Left hindlimb (tissue), 1 donor: Measurements from ENCODE around the gene AANAT.
A peak's percentile ranks its signal among the peaks of the same experiment; 100 is the strongest.

Experiments used
- DNase-seq: peaks from one replicate; pipeline ENCODE4 v3.0.0-alpha.2; 2018

Gene AANAT

DNA sequence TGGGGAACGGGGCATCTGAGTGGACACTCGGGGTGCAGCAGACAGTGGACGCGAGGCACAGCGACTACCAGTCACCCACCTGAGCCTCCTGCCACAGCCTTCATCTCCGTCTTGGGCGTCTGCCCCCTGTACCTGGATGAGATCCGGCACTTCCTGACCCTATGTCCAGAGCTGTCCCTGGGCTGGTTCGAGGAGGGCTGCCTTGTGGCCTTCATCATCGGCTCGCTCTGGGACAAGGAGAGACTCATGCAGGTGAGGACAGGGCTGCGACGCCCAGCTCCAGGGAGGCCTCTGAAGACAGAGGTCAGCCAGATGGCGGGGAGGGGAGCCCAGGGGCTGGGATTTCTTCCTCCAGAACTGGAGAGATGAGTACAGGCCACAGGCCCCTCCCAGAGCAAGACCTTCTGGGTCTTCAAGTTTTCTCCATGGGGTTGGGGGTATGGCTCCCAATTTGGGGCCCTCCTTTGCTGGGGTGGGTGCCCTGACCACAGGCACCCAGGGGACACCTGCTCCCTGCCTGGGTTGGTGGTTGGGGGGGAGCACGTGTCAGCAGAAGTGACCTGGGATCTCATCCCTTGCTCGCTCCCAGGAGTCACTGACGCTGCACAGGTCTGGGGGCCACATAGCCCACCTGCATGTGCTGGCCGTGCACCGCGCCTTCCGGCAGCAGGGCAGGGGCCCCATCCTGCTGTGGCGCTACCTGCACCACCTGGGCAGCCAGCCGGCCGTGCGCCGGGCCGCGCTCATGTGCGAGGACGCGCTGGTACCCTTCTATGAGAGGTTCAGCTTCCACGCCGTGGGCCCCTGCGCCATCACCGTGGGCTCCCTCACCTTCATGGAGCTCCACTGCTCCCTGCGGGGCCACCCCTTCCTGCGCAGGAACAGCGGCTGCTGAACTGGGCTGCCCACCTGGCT is 1.9 kb downstream of the AANAT start:
- DNase-seq: no peak

DNA sequence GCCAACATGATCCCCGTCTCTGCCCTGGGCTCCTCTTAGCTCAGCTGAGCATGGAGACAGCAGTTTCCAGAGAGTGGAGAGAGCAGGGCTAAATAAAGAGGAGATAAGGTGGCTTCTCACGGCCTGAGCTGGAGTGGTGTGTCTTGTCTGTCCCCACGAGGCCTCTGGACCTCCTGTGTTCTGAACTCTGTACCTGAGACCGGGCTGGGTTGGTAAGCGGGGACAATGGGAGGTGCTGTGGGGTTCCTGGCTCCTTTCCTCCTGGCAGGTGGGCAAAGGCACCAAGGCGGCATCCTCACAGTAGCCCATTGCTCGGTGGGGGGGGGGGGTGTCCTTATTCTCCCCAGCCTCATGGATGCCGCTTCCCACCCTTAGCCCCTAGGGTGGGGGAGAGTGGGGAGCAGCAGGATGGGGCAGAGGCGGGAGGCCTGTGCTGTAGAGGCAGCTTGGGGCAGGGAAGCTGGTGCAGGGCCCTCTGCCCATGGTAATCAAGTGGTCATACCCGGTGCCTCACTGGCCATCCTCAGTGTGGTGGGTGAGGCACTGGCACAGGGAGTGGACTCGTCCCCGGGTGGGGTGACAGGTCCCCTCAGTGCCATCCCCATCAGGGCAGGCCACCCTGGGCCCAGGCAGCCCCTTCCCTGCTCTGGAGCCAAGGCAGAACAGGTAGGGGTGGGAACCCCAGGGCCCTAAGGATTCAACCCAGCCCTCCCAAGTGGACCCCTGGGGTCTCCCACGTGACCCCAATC is 2.8 kb downstream of the AANAT start:
- DNase-seq: no peak

DNA sequence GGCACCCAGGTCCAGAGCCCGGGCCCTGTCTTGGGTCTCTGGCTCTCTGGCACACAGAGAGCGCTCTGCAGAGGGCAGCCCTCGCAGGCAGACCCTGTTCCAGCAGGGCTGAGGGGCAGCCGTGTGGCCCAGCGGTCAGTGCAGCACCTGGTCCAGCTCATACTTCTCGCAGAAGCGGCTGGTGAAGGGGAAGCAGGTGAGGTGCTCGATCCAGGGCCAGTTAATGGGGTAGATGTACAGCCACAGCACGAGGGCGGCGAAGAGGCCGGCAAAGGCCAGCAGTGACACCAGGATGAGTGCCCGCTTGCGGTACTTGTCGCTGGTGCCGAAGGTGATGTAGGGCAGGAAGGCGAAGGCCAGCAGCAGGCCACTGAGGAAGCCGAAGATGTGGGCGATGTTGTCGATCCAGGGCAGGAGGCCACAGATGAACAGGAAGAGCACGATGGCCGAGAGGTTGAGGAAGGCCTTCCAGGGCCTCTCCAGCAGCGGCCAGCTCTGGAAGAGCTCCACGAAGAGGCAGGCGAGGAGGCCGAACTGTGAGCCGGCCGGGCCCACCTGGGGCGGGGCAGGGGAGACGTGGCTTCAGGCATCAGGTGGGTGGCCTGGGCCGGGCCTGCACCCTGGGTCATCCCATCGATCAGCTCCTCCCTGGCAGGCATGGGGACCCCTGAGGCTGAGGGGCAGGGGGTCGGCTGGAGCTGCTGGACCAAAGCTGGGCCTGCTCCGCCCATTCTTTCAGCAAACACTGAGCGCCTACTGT is 4.3 kb downstream of the AANAT start:
- DNase-seq: no peak

DNA sequence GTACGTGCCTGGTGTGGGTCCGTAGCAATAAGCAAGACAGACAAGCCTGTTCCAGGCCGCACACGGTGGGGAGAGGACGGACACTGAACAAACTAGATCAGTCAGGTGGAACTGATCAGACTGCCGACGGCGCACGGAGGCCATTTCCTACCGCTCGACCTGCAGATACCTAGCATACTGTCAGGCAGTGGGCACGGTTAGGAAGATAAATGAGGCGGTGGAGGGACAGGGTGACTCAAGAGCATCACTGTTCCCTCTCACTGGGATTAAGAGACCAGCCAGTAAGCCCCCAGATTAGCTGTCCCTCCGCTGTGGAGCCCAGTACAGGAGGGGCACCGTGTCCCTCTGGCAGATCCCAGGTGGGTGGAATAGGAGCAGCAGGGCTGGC is 4.8 kb downstream of the AANAT start:
- no peak for DNase-seq

DNA sequence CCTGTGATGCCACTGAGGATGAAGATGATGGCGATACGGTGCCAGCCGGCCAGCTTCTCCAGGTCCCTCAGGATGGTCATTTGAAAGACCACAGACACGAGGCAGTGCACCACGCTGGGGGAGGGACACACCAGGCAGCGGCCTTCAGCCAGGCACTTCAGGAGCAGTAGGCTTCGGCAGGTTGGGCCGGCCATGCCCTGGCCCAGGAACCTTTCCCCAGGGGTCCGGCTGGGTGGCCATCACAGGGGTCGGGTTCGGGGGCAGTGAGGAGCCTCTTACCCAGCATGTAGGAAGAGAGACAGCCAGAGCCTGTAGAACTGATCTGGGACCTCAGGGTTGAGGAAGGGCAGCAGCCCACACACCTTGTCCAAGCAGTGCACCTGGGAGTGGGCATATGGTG is 5.3 kb downstream of the AANAT start:
- no peak for DNase-seq

DNA sequence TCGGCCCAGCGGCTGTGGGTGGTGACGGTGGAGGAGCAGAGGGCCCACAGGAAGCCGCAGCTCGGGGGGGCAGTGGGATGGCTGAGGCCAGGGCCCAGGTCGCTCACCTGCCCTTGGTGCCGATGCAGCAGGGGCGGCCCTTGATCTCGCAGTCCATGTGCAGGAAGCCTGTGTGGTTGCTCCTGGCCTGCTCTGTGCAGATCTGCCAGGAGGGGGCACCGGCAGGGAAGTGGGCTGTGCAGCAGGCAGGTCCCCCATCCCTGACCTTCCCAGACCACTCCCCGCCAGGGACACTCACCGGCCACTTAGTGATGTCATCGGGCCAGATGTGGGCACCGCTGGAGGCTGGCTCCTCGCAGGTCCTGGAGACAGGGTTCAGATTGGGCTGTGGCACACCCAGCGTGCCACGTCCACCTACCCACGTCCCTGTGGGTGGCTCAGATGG is 6.2 kb downstream of the AANAT start:
- DNase-seq: no peak

DNA sequence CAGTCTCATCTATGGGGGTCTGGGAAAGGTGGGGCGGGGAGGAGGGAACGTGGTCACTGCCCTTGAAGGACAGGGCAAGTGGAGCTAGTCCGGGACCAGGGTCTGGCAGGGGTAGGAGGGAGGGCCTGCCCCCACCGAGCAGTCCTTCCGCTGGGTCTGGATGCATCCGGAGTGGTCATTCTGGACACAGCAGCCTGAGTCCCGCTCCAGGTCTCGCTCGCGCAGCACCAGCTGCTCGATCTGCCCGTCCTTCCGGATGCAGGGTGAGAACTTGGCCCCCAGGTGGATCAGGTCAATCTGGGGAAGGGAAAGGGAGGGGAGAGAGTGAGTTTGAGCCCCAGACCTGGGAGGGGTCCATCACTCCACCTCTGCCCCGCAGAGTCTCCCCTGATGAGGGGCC is 6.8 kb downstream of the AANAT start:
- DNase-seq: no peak

DNA sequence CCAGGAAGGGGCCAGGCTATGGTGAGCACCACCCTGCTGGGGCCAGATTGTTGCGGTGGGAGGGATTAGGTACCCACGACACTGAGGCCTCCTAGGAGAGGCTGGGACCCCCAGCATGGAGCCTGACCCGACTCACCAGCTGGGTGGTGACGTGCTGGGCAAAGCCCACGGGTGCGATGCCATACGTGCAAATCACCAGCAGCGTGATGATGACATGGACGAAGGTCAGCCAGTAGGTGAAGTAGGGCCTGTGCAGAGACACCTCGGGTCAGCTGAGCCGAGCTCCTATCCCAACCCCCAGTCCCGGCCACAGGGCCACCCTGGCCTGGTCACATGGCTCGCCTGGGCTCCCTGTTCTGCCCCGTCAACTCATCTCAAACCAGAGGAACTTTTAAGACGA is 7.5 kb downstream of the AANAT start:
- no peak for DNase-seq

DNA sequence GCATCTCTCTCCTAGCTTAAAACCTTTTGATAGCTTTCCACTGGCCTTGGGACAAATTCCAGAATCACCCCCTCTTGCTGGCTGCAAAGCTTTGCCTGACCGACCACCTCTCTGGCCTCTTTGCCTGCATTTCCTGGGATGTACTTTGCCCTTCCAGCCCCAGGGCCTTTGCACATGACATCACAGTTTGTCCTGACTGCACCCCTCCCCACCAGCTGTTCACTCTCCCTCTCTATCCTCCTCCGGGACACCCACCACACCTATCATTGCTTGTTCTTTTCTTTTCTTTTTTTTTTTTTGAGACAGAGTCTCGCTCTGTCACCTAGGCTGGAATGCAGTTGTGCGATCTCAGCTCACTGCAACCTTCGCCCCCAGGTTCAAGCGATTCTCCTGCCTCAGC is 7.9 kb downstream of the AANAT start:
- DNase-seq: no peak

DNA sequence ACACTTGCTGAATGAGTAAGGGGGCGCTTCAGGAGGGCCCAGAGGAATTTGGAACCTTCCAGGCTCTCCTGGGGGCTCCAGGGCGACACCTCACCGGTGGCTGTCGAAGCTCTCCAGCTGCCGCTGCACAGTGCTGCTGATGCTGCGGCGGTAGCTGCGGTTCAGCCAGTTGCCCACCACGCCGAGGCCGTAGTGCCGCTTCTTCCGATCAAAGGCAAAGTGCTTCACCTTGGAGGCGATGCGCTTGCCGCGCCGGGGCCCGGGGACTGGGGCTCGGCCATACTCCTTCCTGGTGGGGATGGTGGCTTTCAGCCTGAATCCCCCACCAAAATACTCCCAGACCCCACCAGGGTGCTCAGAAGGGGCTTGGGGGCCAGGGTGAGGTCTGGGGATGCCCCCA is 9.3 kb downstream of the AANAT start:
- DNase-seq: no peak

DNA sequence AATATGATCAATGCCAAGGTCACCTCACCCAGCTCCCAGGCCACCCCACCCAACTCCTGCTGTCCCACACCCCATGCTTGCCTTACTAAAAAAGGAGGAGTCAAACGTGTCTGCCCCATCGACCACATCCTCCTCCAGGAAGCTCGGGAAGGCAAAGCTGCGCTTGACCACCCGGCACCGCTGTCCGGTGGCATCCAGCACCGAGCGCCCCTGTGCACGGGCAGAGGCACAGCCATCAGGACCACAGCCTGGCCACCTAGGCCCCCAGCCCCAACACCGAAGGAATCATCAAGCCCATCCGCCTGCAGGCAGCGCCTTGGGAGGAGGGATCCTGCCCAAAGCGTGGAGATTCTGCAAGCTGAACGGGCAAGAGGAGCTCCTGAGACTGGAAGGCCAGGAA is 10.2 kb downstream of the AANAT start:
- DNase-seq: no peak

DNA sequence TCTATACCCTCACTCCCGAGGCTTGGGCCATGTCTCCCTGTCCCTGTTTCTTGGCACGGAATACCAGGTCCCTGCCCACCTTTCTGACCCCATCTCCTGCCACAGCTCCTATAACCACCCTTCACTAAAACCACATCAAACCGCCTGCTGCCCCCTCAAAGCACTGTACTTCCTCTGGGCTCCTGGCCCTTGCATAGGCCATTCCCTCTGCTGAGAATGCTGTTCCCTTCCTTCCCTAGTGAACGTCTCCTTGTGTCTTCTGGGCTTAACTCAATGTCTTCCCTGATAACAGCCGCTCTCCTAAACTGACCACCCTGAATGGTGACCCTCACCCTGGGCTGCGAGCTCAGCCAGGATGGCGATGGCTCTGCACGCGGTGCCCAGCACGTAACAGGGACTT is 10.7 kb downstream of the AANAT start:
- DNase-seq: no peak

DNA sequence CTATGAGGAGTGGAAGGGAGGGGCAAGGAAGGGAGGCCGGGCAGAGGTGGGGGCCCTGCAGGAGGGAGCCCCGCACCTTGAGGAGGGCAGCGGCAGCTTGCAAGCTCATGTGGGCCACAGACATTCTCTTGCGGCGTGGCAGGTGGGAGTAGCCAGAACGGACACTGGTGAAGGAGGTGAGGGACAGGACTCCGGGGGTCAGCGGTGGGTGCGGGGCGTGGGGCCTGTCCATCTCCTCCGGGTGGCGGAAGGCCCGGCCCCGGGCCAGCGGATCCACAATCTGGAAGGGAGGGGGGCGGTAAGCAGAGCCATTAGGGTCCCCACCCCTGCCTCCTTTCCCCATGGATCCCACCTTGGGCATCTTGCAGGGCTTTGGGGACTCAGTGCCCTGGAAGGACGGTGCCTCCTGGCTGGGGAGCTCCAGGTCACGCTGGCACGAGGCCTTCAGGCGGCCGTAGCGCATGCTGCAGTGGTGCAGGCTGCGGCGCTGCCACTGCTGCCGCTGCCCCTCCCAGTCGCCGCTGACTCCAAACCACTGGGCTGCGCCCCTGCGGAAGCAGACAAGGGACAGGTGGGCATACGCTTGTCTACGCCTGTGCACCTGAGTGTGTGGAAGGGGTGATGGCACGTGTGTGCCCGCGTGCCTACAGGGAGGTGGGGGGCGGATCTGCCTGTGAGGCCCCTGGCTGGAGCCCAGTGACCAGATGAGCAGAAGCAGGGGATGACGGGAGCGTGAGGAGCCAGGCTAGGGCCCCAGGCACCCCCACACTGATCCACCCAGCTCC is 11.5 kb downstream of the AANAT start:
- DNase-seq: no peak

DNA sequence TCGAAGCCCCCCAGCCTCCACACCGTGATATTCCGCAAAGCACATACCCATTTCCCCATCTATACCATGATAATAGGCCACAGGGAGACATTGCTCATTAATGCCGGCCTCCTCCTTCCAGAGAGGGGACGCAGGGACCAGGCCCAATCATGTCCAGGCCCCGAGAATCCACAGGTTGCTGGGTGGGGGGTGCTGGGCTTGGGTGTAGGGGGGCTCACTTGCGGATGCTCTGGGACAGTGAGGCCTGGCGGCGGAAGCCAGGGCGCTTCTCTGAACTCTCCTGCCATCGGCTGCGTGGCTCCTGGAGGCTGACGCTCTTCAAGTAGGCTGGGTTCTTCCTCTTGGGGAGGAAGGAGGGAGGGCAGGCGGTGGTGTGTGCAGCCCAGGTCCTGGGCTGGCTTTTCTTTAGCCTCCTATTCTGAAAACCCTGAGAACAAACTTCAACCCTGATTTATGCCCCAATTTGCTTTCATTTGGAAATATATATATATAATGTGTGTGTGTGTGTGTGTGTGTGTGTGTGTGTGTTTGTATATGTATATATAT is 12.2 kb downstream of the AANAT start:
- no peak for DNase-seq

DNA sequence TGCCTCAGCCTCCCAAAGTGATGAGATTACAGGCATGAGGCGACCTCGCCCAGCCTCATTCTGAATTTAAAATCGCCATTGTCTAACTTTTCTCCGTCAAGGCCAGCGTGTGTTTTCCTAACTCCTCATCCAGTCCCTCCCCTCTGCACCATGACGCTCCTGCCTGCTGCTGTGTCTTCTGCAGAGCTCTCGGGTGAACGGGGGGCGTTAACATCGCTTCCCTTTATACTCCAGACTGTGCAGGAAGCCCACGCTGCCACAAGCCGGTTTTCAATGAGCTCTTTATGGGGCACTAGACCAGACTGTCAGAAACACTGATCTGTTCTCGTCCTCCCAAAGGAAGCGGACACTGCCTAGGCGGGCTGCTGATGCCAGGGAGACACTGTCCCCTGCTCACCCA is 13.2 kb downstream of the AANAT start:
- DNase-seq: peak; percentile 67

DNA sequence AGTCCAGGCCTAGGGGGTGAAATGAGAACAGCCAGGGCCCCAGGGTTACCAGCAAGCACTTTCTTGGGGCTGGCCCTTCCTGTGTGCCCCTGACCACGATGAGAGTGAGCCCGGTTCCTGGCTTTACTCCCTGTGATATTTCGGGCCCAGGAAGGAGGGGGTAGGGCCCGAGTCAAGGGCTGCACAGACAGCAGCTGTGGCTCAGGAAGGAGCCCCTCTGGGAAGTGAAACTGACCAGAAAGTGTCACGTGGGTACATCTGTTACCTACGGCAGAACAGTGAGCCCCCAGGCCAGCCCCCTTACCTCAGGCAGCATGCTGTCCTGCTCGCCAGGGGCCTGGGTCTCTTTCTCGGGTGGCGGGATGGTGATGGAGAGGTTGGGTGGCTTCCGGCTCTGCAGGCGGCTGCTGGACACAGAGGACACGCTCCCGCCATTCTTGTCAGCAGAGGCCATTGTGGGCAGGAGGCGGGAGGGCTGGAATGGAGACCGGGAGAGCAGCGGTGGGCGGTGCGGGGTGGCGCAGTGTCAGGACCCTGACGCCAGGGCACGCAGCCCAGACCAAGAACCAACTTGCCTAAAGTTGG is 13.8 kb downstream of the AANAT start:
- DNase-seq: no peak

DNA sequence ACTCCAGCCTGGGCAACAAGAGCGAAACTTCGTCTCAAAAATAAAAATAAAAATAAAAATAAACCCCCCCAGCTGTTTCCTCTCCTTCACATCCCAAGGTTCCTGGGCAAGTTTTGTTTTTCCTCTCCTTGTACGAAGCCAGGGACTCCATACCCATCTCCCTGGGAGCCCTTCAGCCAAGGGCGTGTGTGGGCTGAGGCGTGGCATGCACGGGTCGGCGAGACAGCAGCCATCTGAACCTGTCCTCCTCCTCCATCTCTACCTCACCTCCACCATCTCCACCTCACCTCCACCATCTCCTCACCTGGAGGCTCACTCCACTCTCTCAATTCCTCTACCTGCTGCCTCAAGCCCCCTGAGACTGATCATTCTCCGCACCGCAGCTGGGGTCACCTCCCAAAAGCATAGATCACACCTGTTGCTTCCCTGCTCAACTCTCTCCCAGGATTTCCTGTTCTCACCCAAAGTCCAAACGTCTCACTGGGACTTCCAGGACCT is 16.9 kb downstream of the AANAT start:
- no peak for DNase-seq

DNA sequence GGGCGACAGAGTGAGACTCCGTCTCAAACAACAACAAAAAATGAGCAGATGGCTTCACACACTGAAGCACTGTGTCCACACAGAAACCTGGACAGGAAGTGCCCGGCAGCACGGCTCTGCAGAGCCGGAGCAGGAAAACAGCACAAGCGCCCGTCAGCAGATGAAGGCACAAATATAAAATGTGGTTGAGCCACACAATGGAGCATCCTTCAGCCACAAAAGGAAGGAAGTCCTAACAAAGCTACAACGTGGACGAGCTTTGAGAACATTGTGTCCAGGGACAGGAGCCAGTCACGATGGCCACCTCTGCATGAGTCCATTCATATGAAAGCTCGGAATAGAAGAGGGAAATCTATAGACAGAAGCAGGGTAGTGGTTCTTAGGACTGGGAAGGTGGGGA is 18.2 kb downstream of the AANAT start:
- DNase-seq: peak; percentile 30

DNA sequence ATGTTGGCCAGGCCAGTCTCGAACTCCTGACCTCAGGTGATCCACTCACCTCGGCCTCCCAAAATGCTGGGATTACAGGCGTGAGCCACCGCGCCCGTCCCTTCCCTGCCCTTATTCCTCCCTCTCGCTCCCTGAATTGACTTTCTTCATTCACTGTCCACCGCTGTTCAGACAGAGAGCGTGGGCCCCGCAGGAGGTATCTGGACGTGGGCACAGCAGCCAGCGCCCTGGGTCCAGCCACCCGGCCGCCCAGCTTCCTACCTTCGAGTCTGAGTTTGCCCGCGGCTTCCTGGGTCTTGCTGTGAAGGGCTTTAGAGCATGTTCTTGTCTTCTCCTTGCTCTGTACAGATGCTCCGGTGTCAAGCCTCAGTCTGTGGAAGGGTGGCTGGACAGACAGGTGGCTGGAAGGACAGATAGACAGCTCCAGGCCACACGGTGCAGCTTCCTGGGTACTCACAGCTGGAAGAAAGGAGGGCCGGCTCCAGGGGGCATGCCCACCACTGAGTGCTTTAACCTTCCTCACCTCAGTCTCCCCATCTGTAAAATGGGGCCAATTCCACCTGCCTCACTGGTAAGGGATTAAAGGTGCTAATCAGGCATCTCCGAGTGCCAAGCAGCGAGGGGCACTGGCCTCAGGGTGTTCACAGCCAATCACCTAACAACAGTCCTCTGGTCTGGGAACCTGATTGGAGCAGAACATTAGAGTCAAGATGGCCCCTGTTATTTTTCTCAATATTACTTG is 20.2 kb downstream of the AANAT start:
- DNase-seq: no peak

DNA sequence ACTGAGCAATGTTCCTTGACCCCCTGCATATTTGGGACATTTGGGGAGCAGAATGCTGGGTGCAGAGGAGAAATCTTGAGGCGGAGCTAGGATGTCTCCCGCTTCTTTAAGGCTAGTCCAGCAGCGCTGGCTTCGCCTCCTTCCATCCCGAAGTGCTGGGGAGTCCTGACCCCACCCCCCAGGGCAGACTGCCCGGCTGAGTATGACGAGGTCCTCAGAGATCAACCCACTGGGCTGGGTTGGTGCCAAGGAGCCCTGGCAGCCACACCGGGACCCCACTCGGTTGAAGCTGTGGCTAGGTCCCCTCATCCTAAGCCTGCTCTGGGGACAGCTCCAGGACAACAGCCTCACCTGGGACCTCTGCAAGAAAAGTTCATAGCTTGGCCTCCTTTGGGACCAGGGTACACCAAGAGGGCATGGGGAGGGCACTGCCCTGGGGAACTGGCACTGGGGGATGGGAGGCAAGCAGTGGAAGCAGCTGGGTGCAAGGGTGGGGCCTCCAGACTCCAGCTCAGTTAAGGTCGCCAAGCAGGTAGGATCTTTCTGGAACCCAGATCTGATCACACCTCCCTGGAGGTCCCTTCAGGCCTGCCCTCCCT is 22.8 kb downstream of the AANAT start:
- no peak for DNase-seq
